Renal cortical epithelial cell (primary cell): Measurements from ENCODE around the gene DNAJC30. TPM values are rescaled to one million over a fixed set of nuclear protein-coding genes. Genes with fewer than 3 reads are reported as not detected.
"Not testable (repeated sequence)": the region's sequence is repeated elsewhere in the genome, so short reads cannot be mapped to it uniquely, and the experiment has no call there.

Experiments used
- DNase-seq: peaks from one replicate; pipeline ENCODE4 v3.0.0-alpha.2; 2011; ENCODE audit warnings: low read depth
- total RNA-seq: library from RNA; depleted of rRNA; stranded (reverse); fragments of >200 nt; gene quantifications from 2 replicates; pipeline ENCODE4 v1.2.3, GENCODE V29; 2014

DNAJC30 gene
- total RNA-seq, 1 donor from 2014 or later = 1.9 TPM

GRCh38 chr7:73683788-73684693 lies 788 bp upstream of the DNAJC30 start:
- DNase-seq = peak; percentile 1

- no peak for DNase-seq
Measured at GRCh38 chr7:73682745-73683055, 553 bp downstream of the DNAJC30 start.

- peak; percentile 65 for DNase-seq
Measured at GRCh38 chr7:73681031-73681430, 2.2 kb downstream of the DNAJC30 start.

- no peak for DNase-seq
Measured at GRCh38 chr7:73680501-73680900, 2.8 kb downstream of the DNAJC30 start.

- no peak for DNase-seq
Measured at GRCh38 chr7:73679709-73680108, 3.5 kb downstream of the DNAJC30 start.

GRCh38 chr7:73678862-73679261 lies 4.4 kb downstream of the DNAJC30 start:
- no peak for DNase-seq

- not testable (repeated sequence) for DNase-seq
Measured at GRCh38 chr7:73676062-73676461, 7.2 kb downstream of the DNAJC30 start.

GRCh38 chr7:73674468-73675124 lies 8.7 kb downstream of the DNAJC30 start:
- no peak for DNase-seq

GRCh38 chr7:73671857-73672445 lies 11.3 kb downstream of the DNAJC30 start:
- no peak for DNase-seq

- no peak for DNase-seq
Measured at GRCh38 chr7:73671322-73671661, 12.0 kb downstream of the DNAJC30 start.

- no peak for DNase-seq
Measured at GRCh38 chr7:73669858-73670385, 13.3 kb downstream of the DNAJC30 start.

GRCh38 chr7:73669288-73669701 lies 14.0 kb downstream of the DNAJC30 start:
- DNase-seq = peak; percentile 23

GRCh38 chr7:73668886-73669230 lies 14.4 kb downstream of the DNAJC30 start:
- DNase-seq = peak; percentile 23

- no peak for DNase-seq
Measured at GRCh38 chr7:73668103-73668885, 15.0 kb downstream of the DNAJC30 start.

GRCh38 chr7:73667344-73668102 lies 15.7 kb downstream of the DNAJC30 start, which contains the start of gene VPS37D:
Gene VPS37D (plus strand): TSS chr7:73667831. CDS start chr7:73667959, 128 bp downstream.
- DNase-seq = peak; percentile 25

- no peak for DNase-seq
Measured at GRCh38 chr7:73663033-73663432, 20.2 kb downstream of the DNAJC30 start.

- not testable (repeated sequence) for DNase-seq
Measured at GRCh38 chr7:73660594-73660993, 22.7 kb downstream of the DNAJC30 start.

- no peak for DNase-seq
Measured at GRCh38 chr7:73659983-73660382, 23.3 kb downstream of the DNAJC30 start.

GRCh38 chr7:73655309-73655708 lies 27.9 kb downstream of the DNAJC30 start:
- DNase-seq = not testable (repeated sequence)

- DNase-seq = peak; percentile 70
Measured at GRCh38 chr7:73652541-73652949, 30.7 kb downstream of the DNAJC30 start.

- no peak for DNase-seq
Measured at GRCh38 chr7:73650524-73650923, 32.7 kb downstream of the DNAJC30 start.
